ENCODE data around the gene CDK10.

CDK10 gene

GRCh38 chr16:89710709-89711564 is 24.4 kb downstream of the CDK10 start:
- H3K9ac ChIP-seq (ENCODE audit: insufficient read length): no peak overlapping the region
- no peak overlapping the region for H3K4me3 ChIP-seq
- no peaks in the 10 kb centered on the region for H3K9me3 ChIP-seq (ENCODE audit: low read depth, low read length)
- TF ChIP-seq EZH2 (IDR thresholded peaks at IDR 0.05): no peak
- no peak for TF ChIP-seq FOXP2 (optimal IDR thresholded peaks at IDR 0.05; ENCODE audit: control extremely low read depth, extremely low read length, insufficient read depth)
- no peak overlapping the region for H3K27ac ChIP-seq
- H3K36me3 ChIP-seq (ENCODE audit: insufficient read depth, low read length): peaks cover 7% of the 10 kb centered on the region; the same call in 1 of the 2 replicates
- DNase-seq (ENCODE audit: low read depth, low spot score): no peak

- TF ChIP-seq EZH2 (IDR thresholded peaks at IDR 0.05): no peak
- peak; percentile 87 for TF ChIP-seq POLR2AphosphoS5 (IDR thresholded peaks at IDR 0.05; ENCODE audit: borderline replicate concordance, low read depth, low read length)
- Histone ChIP-seq H3K4me3 (peak overlapping the region; percentile 81), H3K9me3 (ENCODE audit: low read depth, low read length) (no peaks in the 10 kb centered on the region), H3K9ac (ENCODE audit: insufficient read length) (peak overlapping the region; percentile 77), H3K36me3 (ENCODE audit: insufficient read depth, low read length) (peaks cover 7% of the 10 kb centered on the region; the same call in 1 of the 2 replicates), H3K27ac (no peak overlapping the region; the same call in 1 of the 2 replicates)
- DNase-seq (ENCODE audit: low read depth, low spot score): no peak
These were observed 25.2 kb downstream of the CDK10 start for GRCh38 chr16:89711601-89712273.

GRCh38 chr16:89712274-89712781 is 25.8 kb downstream of the CDK10 start:
- TF ChIP-seq FOXP2 (optimal IDR thresholded peaks at IDR 0.05; ENCODE audit: control extremely low read depth, extremely low read length, insufficient read depth) (no peak), EZH2 (IDR thresholded peaks at IDR 0.05) (no peak), POLR2AphosphoS5 (IDR thresholded peaks at IDR 0.05; ENCODE audit: borderline replicate concordance, low read depth, low read length) (no peak)
- H3K9me3 ChIP-seq (ENCODE audit: low read depth, low read length): no peaks in the 10 kb centered on the region
- peak overlapping the region; percentile 77 for H3K9ac ChIP-seq (ENCODE audit: insufficient read length)
- peak overlapping the region; percentile 81 for H3K4me3 ChIP-seq
- peaks cover 7% of the 10 kb centered on the region; the same call in 1 of the 2 replicates for H3K36me3 ChIP-seq (ENCODE audit: insufficient read depth, low read length)
- no peak for DNase-seq (ENCODE audit: low read depth, low spot score)
- no peak overlapping the region for H3K27ac ChIP-seq

GRCh38 chr16:89716493-89716892 is 30.0 kb downstream of the CDK10 start:
- H3K9ac ChIP-seq (ENCODE audit: insufficient read length): no peak overlapping the region
- TF ChIP-seq POLR2AphosphoS5 (IDR thresholded peaks at IDR 0.05; ENCODE audit: borderline replicate concordance, low read depth, low read length) (no peak), EZH2 (IDR thresholded peaks at IDR 0.05) (no peak), FOXP2 (optimal IDR thresholded peaks at IDR 0.05; ENCODE audit: control extremely low read depth, extremely low read length, insufficient read depth) (no peak)
- H3K9me3 ChIP-seq (ENCODE audit: low read depth, low read length): no peaks in the 10 kb centered on the region
- no peak for DNase-seq (ENCODE audit: low read depth, low spot score)
- H3K27ac ChIP-seq: no peak overlapping the region
- H3K4me3 ChIP-seq: no peak overlapping the region
- H3K36me3 ChIP-seq (ENCODE audit: insufficient read depth, low read length): peaks cover 7% of the 10 kb centered on the region; the same call in 1 of the 2 replicates

- DNase-seq (ENCODE audit: low read depth, low spot score): no peak
- Histone ChIP-seq H3K27ac (no peak overlapping the region), H3K36me3 (ENCODE audit: insufficient read depth, low read length) (peaks cover 7% of the 10 kb centered on the region; the same call in 1 of the 2 replicates), H3K4me3 (no peak overlapping the region), H3K9me3 (ENCODE audit: low read depth, low read length) (no peaks in the 10 kb centered on the region), H3K9ac (ENCODE audit: insufficient read length) (no peak overlapping the region)
- TF ChIP-seq EZH2 (IDR thresholded peaks at IDR 0.05) (no peak), POLR2AphosphoS5 (IDR thresholded peaks at IDR 0.05; ENCODE audit: borderline replicate concordance, low read depth, low read length) (no peak), FOXP2 (optimal IDR thresholded peaks at IDR 0.05; ENCODE audit: control extremely low read depth, extremely low read length, insufficient read depth) (no peak)
These were observed 30.6 kb downstream of the CDK10 start for GRCh38 chr16:89716916-89717687.

- H3K4me3 ChIP-seq: no peak overlapping the region
- no peak overlapping the region for H3K9ac ChIP-seq (ENCODE audit: insufficient read length)
- no peak overlapping the region for H3K27ac ChIP-seq
- TF ChIP-seq EZH2 (IDR thresholded peaks at IDR 0.05) (no peak), FOXP2 (optimal IDR thresholded peaks at IDR 0.05; ENCODE audit: control extremely low read depth, extremely low read length, insufficient read depth) (no peak), POLR2AphosphoS5 (IDR thresholded peaks at IDR 0.05; ENCODE audit: borderline replicate concordance, low read depth, low read length) (no peak)
- DNase-seq (ENCODE audit: low read depth, low spot score): no peak
- H3K36me3 ChIP-seq (ENCODE audit: insufficient read depth, low read length): peaks cover 7% of the 10 kb centered on the region; the same call in 1 of the 2 replicates
- no peaks in the 10 kb centered on the region for H3K9me3 ChIP-seq (ENCODE audit: low read depth, low read length)
These were observed 31.4 kb downstream of the CDK10 start for GRCh38 chr16:89717688-89718505.

GRCh38 chr16:89720551-89720812 is 34.0 kb downstream of the CDK10 start:
- Histone ChIP-seq H3K27ac (no peak overlapping the region), H3K9ac (ENCODE audit: insufficient read length) (peak overlapping the region; percentile 65), H3K36me3 (ENCODE audit: insufficient read depth, low read length) (no peaks in the 10 kb centered on the region; the same call in 1 of the 2 replicates), H3K4me3 (peak overlapping the region; percentile 78), H3K9me3 (ENCODE audit: low read depth, low read length) (no peaks in the 10 kb centered on the region)
- no peak for TF ChIP-seq FOXP2 (optimal IDR thresholded peaks at IDR 0.05; ENCODE audit: control extremely low read depth, extremely low read length, insufficient read depth)
- no peak for TF ChIP-seq EZH2 (IDR thresholded peaks at IDR 0.05)
- no peak for TF ChIP-seq POLR2AphosphoS5 (IDR thresholded peaks at IDR 0.05; ENCODE audit: borderline replicate concordance, low read depth, low read length)
- no peak for DNase-seq (ENCODE audit: low read depth, low spot score)

All from SK-N-MC (cell line).